HL-60 (cell line): ENCODE measurements around the gene DHRSX.
A peak's percentile ranks its signal among the peaks of the same experiment; 100 is the strongest.

Experiments
- DNase-seq, 2 experiments: peaks; one replicate each; pipeline ENCODE4 v3.0.0-alpha.2; 2010 to 2020; ENCODE audit warnings: low read depth in 1 of 2, low spot score in 1 of 2
- H3K27ac ChIP-seq: fragments of 250-450 bp; sonication (Bioruptor Pico); replicated peaks from 2 replicates; pipeline ENCODE4 v1.5.1; 2020; ENCODE audit warnings: mild to moderate bottlenecking, moderate library complexity
- H3K27me3 ChIP-seq: fragments of 250-450 bp; sonication (Bioruptor Pico); 2 replicates; pipeline ENCODE4 v1.5.1; 2021; ENCODE audit warnings: mild to moderate bottlenecking, moderate library complexity; ENCODE audit not compliant: insufficient read depth, poor library complexity, severe bottlenecking
- H3K4me3 ChIP-seq: replicated peaks from 2 replicates; pipeline ENCODE4 v1.5.1; 2011; ENCODE audit warnings: mild to moderate bottlenecking, control low read depth, low read length; ENCODE audit not compliant: insufficient read depth
- CTCF ChIP-seq: IDR thresholded peaks from one replicate; pipeline ENCODE4 v1.5.1; 2011; ENCODE audit warnings: low read length, control low read depth, inconsistent platforms; ENCODE audit not compliant: insufficient read depth
- GABPA ChIP-seq: IDR thresholded peaks from 2 replicates; pipeline ENCODE4 v1.6.1; 2012; ENCODE audit warnings: low read depth
- POLR2AphosphoS5 ChIP-seq: IDR thresholded peaks from 2 replicates; pipeline ENCODE4 v1.6.1; 2012; ENCODE audit warnings: low read depth
- REST ChIP-seq: IDR thresholded peaks from 2 replicates; pipeline ENCODE4 v1.6.1; 2012; ENCODE audit warnings: low read depth; ENCODE audit not compliant: insufficient replicate concordance
- SPI1 ChIP-seq: IDR thresholded peaks from 2 replicates; pipeline ENCODE4 v1.6.1; 2012; ENCODE audit warnings: low read depth, mild to moderate bottlenecking, borderline replicate concordance

Gene DHRSX

GRCh38 chrX:2497961-2498780, 2.6 kb downstream of the DHRSX start:
- peak overlapping the region; percentile 72 for H3K27ac ChIP-seq
- DNase-seq = no peak
- no peak overlapping the region for H3K4me3 ChIP-seq
- no peak for TF ChIP-seq POLR2AphosphoS5
- no peak for TF ChIP-seq CTCF
- TF ChIP-seq GABPA = no peak
- no peaks in the 10 kb centered on the region for H3K27me3 ChIP-seq

GRCh38 chrX:2495595-2495994, 5.2 kb downstream of the DHRSX start:
- Histone ChIP-seq H3K4me3 (no peak overlapping the region), H3K27ac (no peak overlapping the region), H3K27me3 (no peaks in the 10 kb centered on the region)
- TF ChIP-seq SPI1 (no peak), CTCF (no peak), REST (no peak), GABPA (no peak), POLR2AphosphoS5 (no peak)
- no peak for DNase-seq

- DNase-seq = no peak
- TF ChIP-seq CTCF = no peak
- H3K27me3 ChIP-seq = no peaks in the 10 kb centered on the region
- H3K4me3 ChIP-seq = no peak overlapping the region
- H3K27ac ChIP-seq = no peak overlapping the region
Observed at GRCh38 chrX:2492531-2493218, 8.1 kb downstream of the DHRSX start.

- no peak overlapping the region for H3K27ac ChIP-seq
- DNase-seq = no peak
- H3K27me3 ChIP-seq = no peaks in the 10 kb centered on the region
- H3K4me3 ChIP-seq = no peak overlapping the region
- no peak for TF ChIP-seq CTCF
- TF ChIP-seq SPI1 = no peak
- TF ChIP-seq GABPA = no peak
- no peak for TF ChIP-seq POLR2AphosphoS5
- TF ChIP-seq REST = no peak
Observed at GRCh38 chrX:2490634-2491033, 10.1 kb downstream of the DHRSX start.
